Measurements from ENCODE around the gene SLC4A1AP. TPM values are rescaled to one million over a fixed set of nuclear protein-coding genes. Genes with fewer than 3 reads are reported as not detected.

SLC4A1AP gene
- total RNA-seq, 1 experiment from 2014 or later = 19.8 TPM

- TF ChIP-seq CTCF (IDR thresholded peaks at IDR 0.05 in 2 of 3, conservative IDR thresholded peaks at IDR 0.05 in 1 of 3; ENCODE audit: borderline replicate concordance in 1 of 3, insufficient read depth in 1 of 3, low read depth in 2 of 3, low read length in 2 of 3) (no peak), EZH2 (IDR thresholded peaks at IDR 0.05) (no peak), CEBPB (IDR thresholded peaks at IDR 0.05; ENCODE audit: low read depth) (no peak)
Measured at GRCh38 chr2:27705851-27706622, 42.3 kb downstream of the SLC4A1AP start (continued).

GRCh38 chr2:27707462-27708256 lies 44.0 kb downstream of the SLC4A1AP start:
- no peak for ATAC-seq
- Histone ChIP-seq H3K27ac (ENCODE audit: low read depth, low read length) (no peak overlapping the region), H4K20me1 (ENCODE audit: insufficient read depth) (no peaks in the 10 kb centered on the region), H3K9me2 (ENCODE audit: insufficient read depth) (no peaks in the 10 kb centered on the region), H3K4me3 (replicated peaks in 1 of 2; ENCODE audit: low read depth in 1 of 2, low read length in 2 of 2) (no peak overlapping the region), H3K9me3 (ENCODE audit: control insufficient read depth in 1 of 2, insufficient read depth in 1 of 2, low read depth in 1 of 2, low read length in 2 of 2) (no peaks in the 10 kb centered on the region), H3K36me3 (ENCODE audit: control insufficient read depth in 1 of 2, insufficient read depth in 2 of 2, low read length in 2 of 2) (no peaks in the 10 kb centered on the region), H2AFZ (ENCODE audit: low read depth, low read length, poor library complexity, severe bottlenecking) (no peak overlapping the region), H3K9ac (ENCODE audit: low read length) (no peak overlapping the region), H3K27me3 (ENCODE audit: insufficient read depth, low read length) (no peaks in the 10 kb centered on the region), H3K4me1 (ENCODE audit: control insufficient read depth in 1 of 2, insufficient read depth in 2 of 2, low read length in 2 of 2) (peaks cover 17 to 51% of the 10 kb centered on the region in 2 experiments), H3K4me2 (ENCODE audit: low read length) (no peak overlapping the region), H3K79me2 (ENCODE audit: insufficient read depth, low read length) (no peaks in the 10 kb centered on the region)
- no peak for TF ChIP-seq POLR2A (IDR thresholded peaks at IDR 0.05; ENCODE audit: borderline replicate concordance, extremely low read depth, insufficient read depth, insufficient read length)
- no peak for TF ChIP-seq REST (IDR thresholded peaks at IDR 0.05; ENCODE audit: low read depth)
- TF ChIP-seq EZH2phosphoT487 (IDR thresholded peaks at IDR 0.05; ENCODE audit: borderline replicate concordance) = no peak
- no peak for TF ChIP-seq FOSL1 (IDR thresholded peaks at IDR 0.05; ENCODE audit: low read depth)
- intact Hi-C loops (cut with micrococcal nuclease) = no loop called here
- ChIA-PET RAD21 (ENCODE audit: low non-redundant PET in 1 of 2, low total read pairs in 2 of 2, uncharacterized antibody in 2 of 2, unreplicated experiment in 2 of 2) (interaction anchor here in 1 of 2 experiments (0.7 kb wide), 2 partner anchors 181 to 689 kb away, joined by 3 to 4 read pairs; no protein-coding TSS in a partner anchor), POLR2A (interaction anchor here (1.8 kb wide), 1 partner anchor 10 kb away, joined by 14 read pairs; no protein-coding TSS in a partner anchor), CTCF (interaction anchor here (1.4 to 2.7 kb wide), 3 partner anchors 16 to 745 kb away, joined by 6 to 16 read pairs (median 12); no protein-coding TSS in a partner anchor)
- BruUV-seq (replicated peaks) = no TSS peak
- DNase-seq (ENCODE audit: low read depth, low spot score) = no peak

Data from HCT116 (cell line).